ENCODE measurements around the gene SLC49A3.
"Not testable (repeated sequence)": the region's sequence is repeated elsewhere in the genome, so short reads cannot be mapped to it uniquely, and the experiment has no call there.

Gene SLC49A3

DNA sequence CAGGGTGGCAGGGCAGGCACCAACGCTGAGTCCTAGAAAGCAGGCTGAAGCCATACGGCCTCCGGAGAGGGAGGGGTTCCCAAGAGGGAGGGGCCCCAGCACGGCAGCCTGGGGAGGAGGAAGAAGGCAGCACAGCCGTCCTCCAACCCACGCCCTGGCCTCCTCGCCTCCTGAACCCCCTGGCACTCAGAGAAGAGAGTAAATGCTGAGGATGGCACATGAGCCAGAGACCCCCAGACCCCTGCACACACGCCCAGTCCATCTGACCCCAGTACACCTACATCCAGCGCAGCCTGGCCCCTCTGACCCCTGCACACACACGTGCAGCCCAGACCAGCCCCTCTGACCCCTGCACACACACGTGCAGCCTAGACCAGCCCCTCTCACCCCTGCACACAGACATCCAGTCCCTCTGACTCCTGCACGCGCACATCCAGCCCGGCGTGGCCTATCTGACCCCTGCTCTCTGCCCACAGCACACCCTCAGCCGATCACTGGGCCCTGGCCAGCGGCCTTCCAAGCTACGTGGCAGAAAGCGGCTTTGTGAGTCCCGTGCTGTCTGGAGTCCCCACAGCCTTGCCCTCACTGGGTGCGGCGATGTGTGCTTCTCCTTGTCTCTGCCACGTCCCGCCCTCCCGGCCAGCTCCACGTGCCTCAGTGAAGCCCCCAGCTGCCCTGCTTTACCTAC, 33.3 kb downstream of the SLC49A3 start:
- peak in 7 of 58 donors; percentile 32 to 68 (median 47) for DNase-seq

DNA sequence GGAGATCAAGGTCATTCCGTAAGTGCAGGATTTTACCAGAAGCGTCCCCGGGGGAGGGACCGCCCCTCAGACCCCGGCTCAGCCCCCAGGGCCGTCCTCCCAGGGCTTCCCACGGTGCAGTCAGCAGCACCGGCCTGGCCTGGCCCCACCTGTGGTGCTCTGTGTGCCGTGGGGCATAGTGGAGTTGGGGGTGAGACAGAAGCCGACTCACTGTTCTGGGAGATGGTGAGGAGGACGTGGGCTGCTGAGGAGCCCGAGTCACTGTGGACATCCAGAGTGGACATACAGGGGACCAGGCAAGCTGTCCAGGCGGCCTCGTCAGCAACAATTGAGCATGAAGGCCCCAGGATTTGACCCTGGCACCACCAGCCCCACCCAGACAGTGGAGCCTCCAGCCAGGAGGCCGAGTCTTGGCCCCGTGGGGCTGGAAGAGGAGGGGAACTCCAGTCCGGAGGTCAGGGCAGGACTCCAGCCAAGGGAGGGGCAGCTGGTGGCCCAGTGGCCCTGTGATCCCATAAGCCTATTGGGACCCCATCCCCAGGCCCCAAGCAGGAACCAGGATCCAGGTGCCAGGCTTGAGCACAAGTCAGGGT, 34.0 kb downstream of the SLC49A3 start:
- DNase-seq = peak in 20 of 58 donors; percentile 28 to 73 (median 52)

DNA sequence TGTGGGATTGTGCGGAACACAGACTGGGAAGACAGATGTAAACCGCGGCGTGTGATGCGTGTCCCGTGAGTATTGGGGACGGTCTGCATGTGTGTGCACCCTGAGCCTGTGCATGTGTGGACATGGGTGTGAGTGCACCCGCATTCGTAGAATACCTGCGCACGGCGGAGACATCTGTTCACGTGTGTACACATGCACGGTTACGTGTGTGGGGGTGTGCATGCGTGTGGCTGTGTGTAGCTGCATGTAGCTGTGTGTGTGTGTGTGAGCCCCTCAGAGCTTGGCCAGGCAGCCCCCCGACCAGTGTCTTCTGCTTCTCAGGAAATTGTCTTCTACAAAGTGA, 34.5 kb downstream of the SLC49A3 start:
- no peak for DNase-seq

DNA sequence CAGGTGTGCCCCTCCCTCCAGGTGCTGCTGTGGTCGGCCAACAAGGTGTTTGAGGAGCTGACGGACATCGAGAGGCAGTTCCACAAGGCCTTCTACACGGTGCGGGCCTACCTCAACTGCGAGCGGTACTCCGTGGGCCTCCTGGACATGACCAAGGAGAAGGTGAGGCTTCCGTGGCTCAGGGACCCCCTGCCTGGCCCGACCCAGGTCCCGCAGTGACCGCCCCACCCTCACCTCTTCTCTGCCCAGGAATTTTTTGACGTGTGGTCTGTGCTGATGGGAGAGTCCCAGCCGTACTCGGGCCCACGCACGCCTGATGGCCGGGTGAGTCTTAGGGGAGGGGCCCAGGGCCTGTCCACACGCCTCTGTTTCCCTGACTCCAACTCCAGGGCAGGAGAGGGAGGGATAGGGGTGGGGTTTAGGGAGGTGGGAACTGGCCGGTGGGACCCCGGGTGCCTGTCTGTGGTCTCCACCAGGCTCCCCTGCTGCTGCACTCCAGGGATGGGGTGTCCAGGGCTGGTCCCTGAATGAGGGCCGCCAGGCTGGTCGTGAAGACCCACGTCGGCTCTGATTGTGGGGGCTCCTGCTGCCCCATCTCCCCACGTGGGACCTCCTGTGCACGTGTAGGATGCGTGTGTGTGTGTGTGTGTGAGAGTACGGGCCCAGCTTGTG, 35.0 kb downstream of the SLC49A3 start:
- DNase-seq = no peak

DNA sequence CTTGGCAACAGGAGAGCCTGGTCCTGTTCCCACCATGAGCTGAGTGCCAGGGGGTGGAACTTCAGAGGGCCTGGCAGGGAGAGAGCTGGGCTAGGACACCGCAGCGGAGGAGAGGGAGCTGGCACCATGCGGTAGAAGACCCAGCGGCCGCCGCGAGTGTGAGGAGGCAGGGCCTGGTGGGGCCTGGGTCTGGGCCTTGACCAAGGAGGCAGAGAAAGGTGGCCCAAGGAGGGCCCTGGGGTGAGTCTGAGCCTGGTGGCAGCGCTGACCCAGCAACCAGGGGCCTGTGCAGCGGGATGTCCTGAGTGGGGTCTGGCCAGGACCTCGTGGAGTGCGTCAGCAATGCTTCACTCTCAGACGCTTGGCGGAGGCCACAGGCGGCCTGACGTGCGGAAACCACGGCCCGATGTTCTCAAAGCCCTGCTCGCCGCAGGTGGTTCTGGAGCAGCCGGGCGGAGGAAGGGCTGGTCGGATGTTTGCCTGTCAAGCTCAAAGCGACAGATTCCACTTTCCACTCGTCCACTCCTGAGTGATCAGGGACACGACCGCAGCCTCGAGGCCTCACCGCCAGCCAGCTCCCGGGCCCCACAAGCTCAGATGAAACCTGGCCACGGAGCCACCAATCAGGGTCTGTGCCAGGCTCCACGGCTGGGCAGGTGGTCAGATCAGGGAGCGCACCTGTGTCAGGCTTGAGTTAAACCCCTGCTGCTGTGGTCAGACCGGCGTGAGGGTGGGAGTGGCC, 35.7 kb downstream of the SLC49A3 start:
- peak in 13 of 58 donors; percentile 10 to 51 (median 37) for DNase-seq

DNA sequence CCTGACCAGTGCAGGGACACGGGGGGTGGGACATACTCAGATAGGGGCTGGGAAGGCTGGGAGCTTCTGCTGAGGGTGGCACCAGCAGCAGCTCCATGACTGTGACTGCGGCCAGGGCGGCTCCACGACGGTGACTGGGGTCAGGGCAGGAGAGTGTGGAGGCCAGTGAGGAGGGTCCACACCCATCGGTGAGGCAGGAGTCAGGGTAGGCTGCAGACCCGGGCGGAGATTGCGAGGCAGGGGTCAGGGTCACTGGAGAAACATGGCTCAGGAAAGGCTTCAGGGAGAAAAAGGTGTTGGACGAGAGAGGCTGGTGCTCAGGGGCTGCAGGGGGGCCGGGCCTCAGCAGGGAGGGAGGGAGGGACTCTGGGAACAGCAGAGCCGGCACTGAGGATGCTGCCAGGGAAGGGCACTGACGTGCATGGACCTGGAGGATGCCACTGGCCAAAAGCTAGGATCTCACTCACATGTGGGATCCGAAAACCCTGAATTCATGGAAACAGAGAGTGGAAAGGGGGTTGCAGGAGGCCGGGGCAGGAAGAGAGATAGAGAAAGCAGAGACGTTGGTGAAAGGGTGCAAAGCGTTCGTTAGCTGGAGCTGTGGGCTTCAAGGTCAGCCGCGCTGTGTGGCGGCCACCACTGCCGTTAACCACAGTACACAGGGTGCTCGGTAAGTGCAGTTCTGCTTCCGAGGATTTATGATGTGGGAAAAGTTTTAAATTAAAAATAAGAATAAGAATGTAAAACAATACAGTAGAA, 36.9 kb downstream of the SLC49A3 start:
- no peak for DNase-seq

DNA sequence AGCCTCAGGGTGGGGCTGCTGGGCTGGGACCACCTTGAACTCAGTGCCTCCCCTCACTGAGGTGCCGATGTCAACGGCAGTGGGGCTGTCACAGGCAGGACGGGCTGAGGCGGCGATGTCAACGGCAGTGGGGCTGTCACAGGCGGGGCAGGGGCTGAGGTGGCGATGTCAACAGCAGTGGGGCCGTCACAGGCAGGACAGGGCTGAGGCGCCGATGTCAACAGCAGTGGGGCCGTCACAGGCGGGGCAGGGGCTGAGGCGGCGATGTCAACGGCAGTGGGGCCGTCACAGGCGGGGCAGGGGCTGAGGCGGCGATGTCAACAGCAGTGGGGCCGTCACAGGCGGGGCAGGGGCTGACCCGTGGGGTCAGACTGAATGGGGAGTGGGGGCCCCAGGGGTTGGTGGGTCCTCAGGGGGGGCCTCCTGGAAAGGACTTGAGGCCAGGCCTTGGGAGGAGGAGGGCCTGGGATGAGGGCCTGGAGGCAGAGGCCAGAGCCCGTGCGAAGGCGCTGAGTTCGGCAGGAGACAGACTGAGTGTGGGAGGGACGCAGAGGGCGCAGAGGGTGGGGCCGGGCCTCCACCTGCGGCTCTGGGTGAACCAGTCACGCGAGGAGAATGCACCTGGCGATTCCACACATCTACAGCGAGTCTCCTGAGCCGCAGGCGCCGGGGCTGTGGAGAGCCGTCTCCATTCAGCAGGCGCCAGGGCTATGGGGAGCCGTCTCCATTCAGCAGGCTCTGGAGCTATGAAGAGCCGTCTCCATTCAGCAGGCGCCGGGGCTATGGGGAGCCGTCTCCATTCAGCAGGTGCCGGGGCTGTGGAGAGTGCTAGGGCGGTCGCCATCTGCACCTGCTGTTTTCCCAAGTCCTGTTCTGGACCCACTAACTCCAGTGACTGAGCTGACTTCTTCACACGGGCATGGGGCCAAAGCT, 37.7 kb downstream of the SLC49A3 start:
- DNase-seq = peak in 44 of 58 donors; percentile 26 to 90 (median 70)

DNA sequence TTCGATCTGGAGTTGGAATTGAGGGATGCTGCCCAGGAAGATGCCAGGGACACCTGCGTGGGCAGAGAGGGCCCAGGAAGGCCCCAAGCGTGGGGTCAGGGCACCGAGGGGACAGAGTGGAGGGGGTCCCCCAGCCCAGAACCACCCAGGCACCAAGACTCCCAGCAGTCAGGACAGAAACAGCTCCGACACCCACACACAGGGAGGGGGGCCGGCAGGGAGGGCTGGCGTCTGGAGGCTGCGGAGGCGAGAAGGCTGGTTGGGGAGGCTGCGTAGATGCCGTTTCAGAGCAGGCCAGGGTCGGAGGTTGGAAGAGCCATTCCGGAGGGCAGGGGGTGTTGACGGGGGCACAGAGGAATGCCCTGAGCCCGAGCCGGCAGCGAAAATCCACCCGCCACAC, 38.5 kb downstream of the SLC49A3 start:
- peak in 1 of 58 donors; percentile 55 for DNase-seq

DNA sequence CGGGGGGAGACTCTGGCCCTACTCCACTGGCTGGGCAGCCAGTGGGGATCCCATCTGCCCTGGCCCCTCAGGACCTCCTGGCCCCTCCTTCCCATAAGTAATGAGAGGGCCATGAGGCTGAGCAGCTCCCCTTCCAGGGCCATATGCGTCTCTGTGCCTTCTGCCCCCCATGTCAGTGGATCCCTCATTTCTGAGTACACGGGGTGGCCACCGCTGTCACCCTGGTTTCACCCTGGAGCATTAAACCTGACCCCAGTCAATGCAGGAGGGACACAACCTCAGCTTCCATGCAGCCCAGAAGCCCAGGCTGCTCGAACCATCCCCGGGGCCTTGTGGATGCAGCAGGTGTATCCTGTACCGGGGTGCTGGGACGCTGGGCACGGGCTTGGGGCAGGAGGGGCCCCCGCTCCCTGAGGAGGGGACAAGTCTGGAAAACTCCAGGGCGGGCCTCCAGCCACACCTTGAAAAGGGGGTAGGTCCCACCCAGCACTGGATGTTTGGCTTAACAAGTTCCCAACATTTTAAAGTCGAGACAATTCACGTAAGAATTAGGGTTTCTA, 39.1 kb downstream of the SLC49A3 start:
- DNase-seq = no peak

DNA sequence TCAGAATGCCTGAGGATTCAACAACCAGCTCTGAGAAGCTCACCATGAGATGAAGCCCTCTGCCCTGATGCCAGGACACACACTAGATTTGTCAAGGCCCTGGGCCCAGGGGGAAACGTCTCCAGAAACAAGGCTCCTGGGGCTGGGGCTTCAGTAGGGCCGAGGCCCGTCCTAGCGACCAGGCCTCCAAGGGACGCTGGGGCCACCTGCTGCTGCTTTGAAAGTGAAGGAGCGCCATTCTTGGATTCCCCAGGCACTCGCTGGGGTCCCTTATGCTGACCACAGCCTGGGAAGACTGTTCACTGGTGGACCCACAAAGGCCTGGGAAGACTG, 39.7 kb downstream of the SLC49A3 start:
- no peak for DNase-seq

DNA sequence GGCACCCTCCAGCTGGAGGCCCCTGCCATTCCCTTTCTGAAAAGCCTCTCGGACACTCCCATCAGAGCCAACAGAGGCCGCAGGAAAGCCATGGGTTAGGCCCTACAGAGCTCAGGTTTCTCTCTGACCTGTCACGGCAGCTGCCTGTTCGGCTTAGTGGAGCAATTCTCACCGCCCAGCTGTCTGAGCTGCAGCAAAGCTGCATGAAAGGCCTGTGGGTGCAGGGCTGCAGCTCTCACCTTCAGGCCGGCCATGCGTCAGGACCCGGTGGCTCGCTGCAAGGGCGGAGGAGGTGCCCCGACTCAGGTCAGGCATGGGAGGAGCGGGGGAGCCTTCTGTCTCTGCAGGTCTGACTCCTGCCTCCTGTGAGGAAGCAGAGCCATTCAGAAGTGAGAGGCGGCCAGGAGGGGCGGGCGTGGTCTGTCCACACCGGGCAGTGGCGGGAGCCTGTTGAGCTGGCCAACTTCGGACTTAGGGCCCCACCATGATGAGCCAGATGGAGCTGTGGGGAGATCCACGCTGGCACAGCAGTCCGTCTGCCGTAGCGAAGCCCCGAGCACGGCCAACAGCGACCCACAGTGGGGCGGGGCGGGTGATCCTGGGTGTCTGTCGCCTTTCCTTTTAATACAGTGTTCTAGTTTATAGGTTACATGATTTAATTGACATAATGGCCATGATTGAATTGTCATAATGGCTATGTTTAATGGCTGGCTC, 40.2 kb downstream of the SLC49A3 start:
- DNase-seq = no peak

DNA sequence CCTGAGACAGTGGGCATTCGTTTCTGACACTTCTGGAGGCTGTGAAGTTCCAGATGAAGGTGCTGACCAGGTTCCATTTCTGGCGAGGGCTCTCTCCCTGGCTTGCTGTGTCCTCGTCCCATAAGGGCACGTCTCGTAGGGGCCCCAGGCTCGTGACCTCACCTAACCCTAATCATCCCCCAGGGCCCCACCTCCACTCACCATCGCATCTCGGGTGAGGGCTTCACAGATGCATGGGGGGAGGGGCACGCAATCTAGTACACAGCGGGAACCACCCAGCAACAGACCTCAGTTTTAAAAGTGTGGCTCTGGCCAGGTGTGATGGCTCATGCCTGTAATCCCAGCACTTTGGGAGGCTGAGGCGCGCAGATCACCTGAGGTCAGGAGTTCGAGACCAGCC, 41.5 kb downstream of the SLC49A3 start:
- DNase-seq = no peak

DNA sequence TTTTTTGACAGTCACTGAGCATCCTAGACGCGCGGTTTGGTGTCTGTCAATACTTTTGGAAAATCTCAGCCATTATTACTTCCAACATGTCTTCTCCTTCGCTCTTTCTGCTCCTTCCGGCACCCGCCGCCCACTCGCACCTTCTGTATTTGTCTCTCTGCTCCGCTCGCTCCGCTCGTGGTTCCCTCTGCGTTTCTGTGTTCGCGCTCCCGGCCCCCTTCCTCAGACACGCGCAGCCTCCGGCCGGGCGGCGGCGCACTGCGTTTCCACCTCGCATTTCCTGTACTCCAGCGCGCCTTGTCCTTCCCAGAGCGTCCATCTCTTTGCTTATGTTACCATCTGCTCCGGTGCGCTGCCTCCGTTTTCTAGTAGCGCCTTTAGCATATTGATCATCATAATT, 42.5 kb downstream of the SLC49A3 start:
- peak in 7 of 58 donors; percentile 13 to 44 (median 24) for DNase-seq

DNA sequence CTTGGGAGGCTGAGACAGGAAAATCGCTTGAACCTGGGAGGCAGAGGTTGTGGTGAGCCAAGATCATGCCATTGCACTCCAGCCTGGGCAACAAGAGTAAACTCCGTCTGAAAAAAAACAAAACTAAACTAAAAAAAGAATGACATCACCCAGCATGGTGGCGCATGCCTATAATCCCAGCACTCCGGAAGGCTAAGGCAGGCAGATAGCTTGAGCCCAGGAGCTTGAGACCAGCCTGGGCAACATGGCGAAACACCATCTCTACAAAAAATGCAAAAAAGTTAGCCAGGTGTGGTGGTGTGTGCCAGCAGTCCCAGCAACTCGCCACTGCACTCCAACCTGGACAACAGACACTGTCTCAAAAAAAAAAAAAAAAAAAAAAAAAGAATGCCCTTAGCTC, 46.6 kb downstream of the SLC49A3 start:
- not testable (repeated sequence) for DNase-seq

DNA sequence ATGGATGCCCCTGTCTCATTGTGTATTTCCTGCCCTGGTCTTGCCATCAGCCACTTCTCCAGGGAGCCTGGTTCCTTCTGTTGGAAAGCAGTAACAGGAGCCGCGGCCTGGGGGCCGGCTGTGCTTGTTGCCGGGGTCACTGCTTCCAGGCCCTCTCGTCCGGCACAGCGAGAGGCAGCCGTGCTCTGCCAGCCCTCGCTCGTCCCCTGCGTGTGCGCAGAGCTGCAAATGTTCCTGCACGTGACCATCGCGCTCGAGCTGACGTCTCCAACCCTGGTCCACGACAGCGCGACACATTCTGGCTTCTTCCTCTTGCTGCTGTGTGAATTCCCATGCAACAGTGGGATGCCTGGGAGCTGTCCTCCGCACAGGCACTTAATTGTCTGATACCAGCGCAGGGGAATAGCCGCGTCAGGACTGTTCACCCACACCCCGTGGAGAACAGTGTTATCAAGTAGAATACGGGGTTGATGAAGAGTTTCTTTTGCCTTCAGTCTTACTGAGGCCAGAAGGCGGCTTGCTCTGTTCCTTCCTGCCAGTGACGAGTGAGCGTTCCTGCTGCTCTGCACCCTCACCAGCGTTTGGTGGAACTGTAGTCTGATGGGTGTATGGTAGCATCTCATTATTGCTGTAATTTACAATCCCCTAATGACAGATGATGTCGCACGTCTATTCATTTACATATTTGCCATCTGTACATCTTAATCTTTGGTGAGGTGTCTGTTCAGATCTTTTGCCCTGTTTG, 51.2 kb downstream of the SLC49A3 start:
- DNase-seq = peak in 3 of 58 donors; percentile 14 to 37 (median 25)

DNA sequence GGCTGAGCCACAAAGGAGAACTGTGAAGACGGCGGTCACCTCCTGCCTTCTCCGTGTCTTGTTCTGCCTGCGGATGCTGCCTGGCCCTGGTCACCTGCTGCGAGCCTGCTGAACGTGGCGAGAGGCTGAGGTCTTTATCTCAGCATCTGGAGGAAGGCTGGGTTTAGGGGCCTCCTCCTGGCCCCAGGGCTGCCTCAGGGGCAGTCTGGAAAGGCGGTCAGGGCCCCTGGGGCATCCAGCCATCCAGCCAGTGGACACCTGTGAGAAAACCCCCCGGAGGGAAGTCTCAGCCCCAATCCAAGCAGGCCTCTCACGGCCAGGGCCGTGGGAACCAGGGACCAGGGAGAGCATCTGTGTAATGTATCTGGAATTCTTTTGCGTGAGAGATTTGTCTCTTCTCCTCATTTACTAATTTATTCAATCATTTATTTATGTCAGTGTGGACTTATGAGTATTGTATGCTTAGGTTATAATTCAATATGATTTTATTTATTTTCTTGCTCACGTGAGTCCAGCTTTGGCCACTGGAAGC, 52.3 kb downstream of the SLC49A3 start:
- no peak for DNase-seq

DNA sequence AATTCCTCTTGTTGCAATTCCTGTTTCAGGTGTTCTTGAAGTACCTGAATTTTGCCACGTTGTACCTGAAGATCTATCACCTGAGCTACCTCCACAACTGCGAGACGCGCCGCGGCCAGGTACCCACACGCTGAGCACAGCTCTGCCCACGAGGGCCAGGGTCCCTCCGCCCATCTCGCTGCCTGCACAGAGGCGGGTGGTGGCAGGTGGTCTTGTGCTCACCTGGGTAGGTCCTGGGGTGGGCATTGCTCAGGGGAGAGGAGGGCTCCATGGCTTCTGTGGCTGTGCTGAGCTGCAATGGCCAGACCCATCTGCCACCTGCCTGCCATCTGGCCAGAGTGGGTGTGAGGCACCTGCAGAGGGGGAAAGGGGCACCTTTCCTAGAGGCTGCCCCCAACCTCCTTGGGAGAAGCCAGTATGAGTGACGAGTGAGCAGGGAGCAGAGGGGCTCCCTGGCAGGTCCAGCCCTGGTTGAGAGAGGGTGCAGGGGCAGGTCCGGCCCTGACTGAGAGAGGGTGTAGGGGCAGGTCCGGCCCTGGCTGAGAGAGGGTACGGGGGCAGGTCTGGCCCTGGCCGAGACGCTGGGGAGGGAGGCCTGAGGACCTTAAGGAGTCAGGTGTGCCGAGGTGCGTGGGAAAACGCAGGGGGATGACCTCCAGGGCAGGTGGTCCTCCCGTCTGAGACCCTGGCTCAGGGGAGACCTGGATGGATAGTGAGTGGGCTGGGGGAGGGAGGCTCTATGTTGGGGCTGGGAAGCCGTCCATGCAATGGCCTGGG, 52.9 kb downstream of the SLC49A3 start:
- DNase-seq = no peak
